Measurements from ENCODE around the gene SLC66A2. TPM values are rescaled to one million over a fixed set of nuclear protein-coding genes. Genes with fewer than 3 reads are reported as not detected.

Gene SLC66A2
- total RNA-seq, 1 experiment from 2014 or later, result 19.5 TPM

DNA sequence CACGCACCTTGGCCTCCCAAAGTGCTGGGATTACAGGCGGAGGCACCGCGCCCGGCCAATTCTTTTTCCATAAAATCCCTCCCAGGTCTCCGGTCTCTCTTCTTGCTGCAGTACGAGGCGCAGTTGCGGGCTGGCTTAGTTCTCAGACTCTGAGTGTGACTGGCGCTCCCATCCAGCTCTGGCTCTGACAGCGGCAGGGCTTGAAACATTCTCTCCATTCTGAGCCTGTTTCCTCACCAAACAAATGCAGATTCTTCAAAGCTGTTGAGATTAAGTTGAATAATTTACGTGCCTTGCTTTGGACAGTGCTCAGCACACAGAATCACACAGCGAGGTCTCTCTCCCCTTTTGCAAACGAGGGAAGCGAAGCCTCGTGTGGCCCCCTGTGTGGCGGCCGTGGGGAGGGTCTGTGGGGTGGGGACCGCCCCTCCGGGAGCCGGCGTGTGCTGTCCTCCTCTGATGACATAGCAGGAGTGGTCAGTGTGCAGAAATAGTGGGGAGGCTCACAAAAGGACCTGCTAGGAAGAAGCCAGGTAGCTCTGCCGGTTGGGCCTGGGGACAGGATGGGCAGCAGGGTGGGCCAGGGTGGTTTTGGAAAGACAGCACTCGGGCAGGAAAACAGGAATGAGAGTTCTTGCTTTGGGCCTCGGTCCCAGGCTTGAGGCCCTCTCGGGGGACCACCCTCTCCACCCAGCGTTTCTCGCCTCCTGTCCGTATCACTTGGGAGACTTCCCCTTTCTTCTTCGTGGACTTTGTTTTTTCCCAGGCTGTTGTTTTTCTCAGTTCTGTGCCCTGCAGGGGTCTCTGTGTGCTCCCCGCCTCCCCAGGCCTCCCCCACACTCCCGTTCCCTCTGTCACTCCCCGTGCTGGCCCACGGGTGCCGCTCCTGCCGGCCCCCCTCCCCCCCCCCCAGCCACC is 78.7 kb downstream of the SLC66A2 start:
- no peaks in the 10 kb centered on the region for H3K27me3 Mint-ChIP-seq (ENCODE audit: insufficient read depth, unreplicated experiment)
- H3K9me3 Mint-ChIP-seq (ENCODE audit: unreplicated experiment), result no peaks in the 10 kb centered on the region
- POLR2A ChIA-PET, result no interaction called here
- H3K4me1 ChIP-seq, result no peaks in the 10 kb centered on the region
- no peak for DNase-seq
- H3K9me3 ChIP-seq, result no peaks in the 10 kb centered on the region
- no TSS peak for BruUV-seq (replicated peaks)
- no peak overlapping the region for H3K4me3 ChIP-seq (ENCODE audit: low read depth, low read length)
- no peak overlapping the region for H3K4me3 Mint-ChIP-seq (ENCODE audit: unreplicated experiment)
- CTCF ChIA-PET, result no interaction called here
- no peaks in the 10 kb centered on the region for H3K36me3 Mint-ChIP-seq (ENCODE audit: insufficient read depth, unreplicated experiment)
- intact Hi-C loops (cut with micrococcal nuclease; ENCODE audit: unreplicated experiment), result no loop called here
- no peaks in the 10 kb centered on the region for H3K36me3 ChIP-seq (ENCODE audit: control insufficient read depth, insufficient read depth, low read length)
- H3K27me3 ChIP-seq (replicated peaks; ENCODE audit: control insufficient read depth, insufficient read depth, low read length), result no peaks in the 10 kb centered on the region
- H3K4me1 Mint-ChIP-seq (ENCODE audit: low read depth, unreplicated experiment), result no peaks in the 10 kb centered on the region
- TF ChIP-seq, protein P1, sequence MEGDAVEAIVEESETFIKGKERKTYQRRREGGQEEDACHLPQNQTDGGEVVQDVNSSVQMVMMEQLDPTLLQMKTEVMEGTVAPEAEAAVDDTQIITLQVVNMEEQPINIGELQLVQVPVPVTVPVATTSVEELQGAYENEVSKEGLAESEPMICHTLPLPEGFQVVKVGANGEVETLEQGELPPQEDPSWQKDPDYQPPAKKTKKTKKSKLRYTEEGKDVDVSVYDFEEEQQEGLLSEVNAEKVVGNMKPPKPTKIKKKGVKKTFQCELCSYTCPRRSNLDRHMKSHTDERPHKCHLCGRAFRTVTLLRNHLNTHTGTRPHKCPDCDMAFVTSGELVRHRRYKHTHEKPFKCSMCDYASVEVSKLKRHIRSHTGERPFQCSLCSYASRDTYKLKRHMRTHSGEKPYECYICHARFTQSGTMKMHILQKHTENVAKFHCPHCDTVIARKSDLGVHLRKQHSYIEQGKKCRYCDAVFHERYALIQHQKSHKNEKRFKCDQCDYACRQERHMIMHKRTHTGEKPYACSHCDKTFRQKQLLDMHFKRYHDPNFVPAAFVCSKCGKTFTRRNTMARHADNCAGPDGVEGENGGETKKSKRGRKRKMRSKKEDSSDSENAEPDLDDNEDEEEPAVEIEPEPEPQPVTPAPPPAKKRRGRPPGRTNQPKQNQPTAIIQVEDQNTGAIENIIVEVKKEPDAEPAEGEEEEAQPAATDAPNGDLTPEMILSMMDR (IDR thresholded peaks at IDR 0.05; ENCODE audit: insufficient read depth in 1 of 2, low read depth in 1 of 2, low read length in 1 of 2, severe bottlenecking in 1 of 2, unreplicated experiment in 1 of 2), result no peak
- no peak overlapping the region for H3K27ac Mint-ChIP-seq (ENCODE audit: unreplicated experiment)

DNA sequence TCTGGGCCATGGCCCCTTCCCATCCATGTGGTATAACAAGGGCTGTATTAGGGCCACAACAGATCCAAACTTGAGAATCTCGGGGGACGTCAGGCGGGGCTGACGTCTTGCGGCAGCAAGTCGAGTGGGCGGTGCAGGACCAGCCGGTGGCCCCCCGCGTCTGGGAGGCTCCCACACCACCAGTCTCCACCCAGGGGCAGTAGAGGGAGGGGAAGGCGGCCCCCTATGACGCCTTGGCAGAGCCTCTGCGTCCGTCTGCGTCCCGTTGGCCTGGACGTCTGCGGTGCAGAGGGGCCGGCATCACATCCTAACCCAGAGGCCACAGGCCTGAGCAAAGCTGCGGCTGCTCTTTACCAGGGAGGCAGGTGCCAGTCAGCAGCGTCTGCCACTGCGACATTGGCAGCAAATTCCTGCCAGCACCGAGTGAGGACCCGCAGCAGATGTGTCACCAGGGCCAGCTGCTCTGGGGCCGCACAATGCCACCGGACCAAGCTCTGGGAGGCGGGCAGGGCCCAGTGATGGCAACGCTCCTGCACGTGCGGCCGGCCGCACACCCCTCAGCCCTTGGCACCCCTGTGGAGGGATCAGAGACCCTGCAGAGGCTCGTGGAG is 79.9 kb downstream of the SLC66A2 start:
- Mint-ChIP-seq H3K36me3 (ENCODE audit: insufficient read depth, unreplicated experiment) (no peaks in the 10 kb centered on the region), H3K27me3 (ENCODE audit: insufficient read depth, unreplicated experiment) (no peaks in the 10 kb centered on the region), H3K4me1 (ENCODE audit: low read depth, unreplicated experiment) (no peaks in the 10 kb centered on the region), H3K4me3 (ENCODE audit: unreplicated experiment) (no peak overlapping the region), H3K9me3 (ENCODE audit: unreplicated experiment) (no peaks in the 10 kb centered on the region), H3K27ac (ENCODE audit: unreplicated experiment) (no peak overlapping the region)
- POLR2A ChIA-PET, result no interaction called here
- H3K27me3 ChIP-seq (replicated peaks; ENCODE audit: control insufficient read depth, insufficient read depth, low read length), result no peaks in the 10 kb centered on the region
- TF ChIP-seq, protein P1 (IDR thresholded peaks at IDR 0.05; ENCODE audit: insufficient read depth in 1 of 2, low read depth in 1 of 2, low read length in 1 of 2, severe bottlenecking in 1 of 2, unreplicated experiment in 1 of 2), result no peak
- DNase-seq, result no peak
- intact Hi-C loops (cut with micrococcal nuclease; ENCODE audit: unreplicated experiment), result no loop called here
- CTCF ChIA-PET, result no interaction called here
- no peaks in the 10 kb centered on the region for H3K9me3 ChIP-seq
- no peak overlapping the region for H3K4me3 ChIP-seq (ENCODE audit: low read depth, low read length)
- H3K4me1 ChIP-seq, result no peaks in the 10 kb centered on the region
- no peaks in the 10 kb centered on the region for H3K36me3 ChIP-seq (ENCODE audit: control insufficient read depth, insufficient read depth, low read length)
- BruUV-seq (replicated peaks), result no TSS peak

- Histone ChIP-seq H3K36me3 (ENCODE audit: control insufficient read depth, insufficient read depth, low read length) (no peaks in the 10 kb centered on the region), H3K4me1 (no peaks in the 10 kb centered on the region), H3K27me3 (replicated peaks; ENCODE audit: control insufficient read depth, insufficient read depth, low read length) (no peaks in the 10 kb centered on the region), H3K9me3 (no peaks in the 10 kb centered on the region), H3K4me3 (ENCODE audit: low read depth, low read length) (no peak overlapping the region)
- TF ChIP-seq, protein P1 (IDR thresholded peaks at IDR 0.05; ENCODE audit: insufficient read depth in 1 of 2, low read depth in 1 of 2, low read length in 1 of 2, severe bottlenecking in 1 of 2, unreplicated experiment in 1 of 2), result no peak
- no peak overlapping the region for H3K4me3 Mint-ChIP-seq (ENCODE audit: unreplicated experiment)
- H3K36me3 Mint-ChIP-seq (ENCODE audit: insufficient read depth, unreplicated experiment), result no peaks in the 10 kb centered on the region
- no peaks in the 10 kb centered on the region for H3K4me1 Mint-ChIP-seq (ENCODE audit: low read depth, unreplicated experiment)
- POLR2A ChIA-PET, result no interaction called here
- CTCF ChIA-PET, result no interaction called here
- BruUV-seq (replicated peaks), result no TSS peak
- no peak for DNase-seq
- H3K9me3 Mint-ChIP-seq (ENCODE audit: unreplicated experiment), result no peaks in the 10 kb centered on the region
- no peaks in the 10 kb centered on the region for H3K27me3 Mint-ChIP-seq (ENCODE audit: insufficient read depth, unreplicated experiment)
- intact Hi-C loops (cut with micrococcal nuclease; ENCODE audit: unreplicated experiment), result no loop called here
- no peak overlapping the region for H3K27ac Mint-ChIP-seq (ENCODE audit: unreplicated experiment)
Observed at GRCh38 chr18:79871026-79871390, 80.4 kb downstream of the SLC66A2 start.
